Small intestine (tissue), 7 donors: Measurements from ENCODE around the gene INF2. TPM values are rescaled to one million over a fixed set of nuclear protein-coding genes. Genes with fewer than 3 reads are reported as not detected.

Experiments
- DNase-seq, 2 donors: peaks; one replicate each; pipeline versions ENCODE4 v3.0.0 to v3.0.0-alpha.2; 2013
- FAIRE-seq: peaks from 2 replicates; lab custom pipeline; 2012; peaks lifted over from hg19 to GRCh38; lab: Jason Lieb, UNC
- H3K27ac ChIP-seq, 3 donors: one replicate each; pipeline ENCODE4 v1.5.1; 2013; ENCODE audit warnings: low read length in 2 of 3, mild to moderate bottlenecking in 2 of 3, control low read depth in 1 of 3, inconsistent platforms in 1 of 3, low read depth in 1 of 3, moderate library complexity in 1 of 3
- H3K27me3 ChIP-seq, 3 donors: one replicate each; pipeline ENCODE4 v1.6.1; 2013; ENCODE audit warnings: low read length in 3 of 3, inconsistent platforms in 1 of 3; ENCODE audit not compliant: control insufficient read depth in 3 of 3, insufficient read depth in 3 of 3
- H3K36me3 ChIP-seq, 3 donors: one replicate each; pipeline ENCODE4 v1.6.1; 2013; ENCODE audit warnings: low read length in 3 of 3, inconsistent platforms in 1 of 3, low read depth in 1 of 3, mild to moderate bottlenecking in 1 of 3, moderate library complexity in 1 of 3; ENCODE audit not compliant: control insufficient read depth in 3 of 3, insufficient read depth in 2 of 3
- H3K4me1 ChIP-seq, 3 donors: one replicate each; pipeline ENCODE4 v1.6.1; 2013; ENCODE audit warnings: low read length in 2 of 3, inconsistent platforms in 1 of 3, low read depth in 1 of 3, mild to moderate bottlenecking in 1 of 3, moderate library complexity in 1 of 3; ENCODE audit not compliant: control insufficient read depth in 3 of 3, insufficient read depth in 2 of 3
- H3K4me3 ChIP-seq, 3 donors: one replicate each; pipeline ENCODE4 v1.5.1; 2013; ENCODE audit warnings: low read length in 3 of 3, control low read depth in 1 of 3, inconsistent platforms in 1 of 3, low read depth in 1 of 3, mild to moderate bottlenecking in 1 of 3, moderate library complexity in 1 of 3
- H3K9me3 ChIP-seq, 2 donors: one replicate each; pipeline ENCODE4 v1.6.1; 2013; ENCODE audit warnings: low read depth in 1 of 2, low read length in 1 of 2; ENCODE audit not compliant: control insufficient read depth in 2 of 2, insufficient read depth in 1 of 2
- WGBS, 3 donors: extraction: QIAGEN DNeasy Blood & Tissue Kit; methylation state at CpG; one replicate each; pipeline ENCODE4 v1.1.7; 2013; 5-methylcytosine and 5-hydroxymethylcytosine counted together
- polyA plus RNA-seq, 4 donors: library from polyadenylated mRNA; stranded (reverse) in 3 of 4; unstranded in 1 of 4; fragments of 200-250 nt in 3 of 4; fragments of 120-200 nt in 1 of 4; gene quantifications; one replicate each; pipeline versions ENCODE4 v1.2.1 to v1.2.3, GENCODE V29; 2013
- donor health status: healthy with polysubstance abuse.
- donor health status: control.
- donor health status: control.
- donor health status: Bipolar disorder and iron deficiency.
- donor health status: healthy.

The INF2 gene
- polyA plus RNA-seq, 4 donors: 62.6 to 364 (median 197) TPM

- Histone ChIP-seq H3K9me3 (peaks cover 0 to 7% of the 10 kb centered on the region in 2 donors), H3K27ac (no peak overlapping the region), H3K4me3 (no peak overlapping the region), H3K36me3 (peaks cover 0 to 84% (median 10%) of the 10 kb centered on the region in 3 donors), H3K27me3 (no peaks in the 10 kb centered on the region), H3K4me1 (peaks cover 0 to 4% (median 0%) of the 10 kb centered on the region in 3 donors)
- WGBS, 3 donors: 82 to 95% (median 85%) methylated on average over 4 of the region's 4 CpGs
- FAIRE-seq (no peak), DNase-seq (no peak)
Measured at GRCh38 chr14:104702673-104703072, 13.3 kb downstream of the INF2 start.

GRCh38 chr14:104703269-104703668 lies 13.9 kb downstream of the INF2 start:
- 93 to 95% (median 95%) methylated on average over 24 to 28 of the region's 28 CpGs for WGBS, 3 donors
- Histone ChIP-seq H3K27ac (no peak overlapping the region), H3K9me3 (peaks cover 0 to 7% of the 10 kb centered on the region in 2 donors), H3K36me3 (peaks cover 0 to 88% (median 10%) of the 10 kb centered on the region in 3 donors), H3K27me3 (no peaks in the 10 kb centered on the region), H3K4me3 (no peak overlapping the region), H3K4me1 (no peaks in the 10 kb centered on the region)
- FAIRE-seq (no peak), DNase-seq (no peak)

GRCh38 chr14:104704252-104704651 lies 14.8 kb downstream of the INF2 start:
- Histone ChIP-seq H3K27ac (no peak overlapping the region), H3K4me3 (no peak overlapping the region), H3K4me1 (no peaks in the 10 kb centered on the region), H3K9me3 (peaks cover 0 to 7% of the 10 kb centered on the region in 2 donors), H3K36me3 (peaks cover 0 to 88% (median 10%) of the 10 kb centered on the region in 3 donors), H3K27me3 (no peaks in the 10 kb centered on the region)
- DNase-seq: no peak
- WGBS, 3 donors: 97 to 99% (median 98%) methylated on average over 22 of the region's 22 CpGs
- FAIRE-seq: no peak

- FAIRE-seq: no peak
- peaks cover 0 to 93% (median 10%) of the 10 kb centered on the region in 3 donors for H3K36me3 ChIP-seq
Measured at GRCh38 chr14:104705340-104706047, 16.1 kb downstream of the INF2 start.

GRCh38 chr14:104706733-104707607 lies 17.6 kb downstream of the INF2 start:
- H3K4me1 ChIP-seq: no peaks in the 10 kb centered on the region
- FAIRE-seq: no peak
- no peak for DNase-seq
- WGBS, 3 donors: 63 to 79% (median 67%) methylated on average over 21 to 28 of the region's 28 CpGs
- H3K4me3 ChIP-seq: no peak overlapping the region
- no peak overlapping the region for H3K27ac ChIP-seq
- no peaks in the 10 kb centered on the region for H3K27me3 ChIP-seq
- peaks cover 4 to 93% (median 12%) of the 10 kb centered on the region in 3 donors for H3K36me3 ChIP-seq
- H3K9me3 ChIP-seq: peaks cover 0 to 7% of the 10 kb centered on the region in 2 donors

More at GRCh38 chr14:104705340-104706047, 16.1 kb downstream of the INF2 start:
- 91 to 94% (median 94%) methylated on average over 18 to 21 of the region's 21 CpGs for WGBS, 3 donors
- Histone ChIP-seq H3K4me1 (no peaks in the 10 kb centered on the region), H3K9me3 (peaks cover 0 to 7% of the 10 kb centered on the region in 2 donors), H3K4me3 (no peak overlapping the region), H3K27ac (no peak overlapping the region), H3K27me3 (no peaks in the 10 kb centered on the region)
- no peak for DNase-seq

GRCh38 chr14:104707608-104708595 lies 18.5 kb downstream of the INF2 start:
- H3K9me3 ChIP-seq: peaks cover 0 to 7% of the 10 kb centered on the region in 2 donors
- H3K4me3 ChIP-seq: no peak overlapping the region
- H3K27me3 ChIP-seq: no peaks in the 10 kb centered on the region
- 61 to 66% (median 63%) methylated on average over 25 to 34 of the region's 34 CpGs for whole genome bisulfite sequencing, 3 donors
- no peak overlapping the region for H3K27ac ChIP-seq
- DNase-seq (no peak), FAIRE-seq (no peak)
- peaks cover 6 to 93% (median 9%) of the 10 kb centered on the region in 3 donors for H3K36me3 ChIP-seq
- no peaks in the 10 kb centered on the region for H3K4me1 ChIP-seq

- H3K27me3 ChIP-seq: no peaks in the 10 kb centered on the region
- H3K4me3 ChIP-seq: no peak overlapping the region
- FAIRE-seq: no peak
- H3K9me3 ChIP-seq: peaks cover 0 to 7% of the 10 kb centered on the region in 2 donors
- H3K36me3 ChIP-seq: peaks cover 6 to 93% (median 7%) of the 10 kb centered on the region in 3 donors
- H3K4me1 ChIP-seq: no peaks in the 10 kb centered on the region
- no peak overlapping the region for H3K27ac ChIP-seq
- peak; percentile 59 to 75 for DNase-seq
- 45 to 54% (median 53%) methylated on average over 20 of the region's 20 CpGs for WGBS, 3 donors
Measured at GRCh38 chr14:104708606-104709268, 19.3 kb downstream of the INF2 start.
